Glomerular endothelial cell (primary cell): ENCODE measurements around the gene DNM2. TPM values are rescaled to one million over a fixed set of nuclear protein-coding genes. Genes with fewer than 3 reads are reported as not detected.
A peak's percentile ranks its signal among the peaks of the same experiment; 100 is the strongest.

ENCODE experiments used
- DNase-seq: peaks from one replicate; pipeline ENCODE4 v3.0.0-alpha.2; 2011; ENCODE audit warnings: low read depth, low spot score; ENCODE audit errors: extremely low read depth
- total RNA-seq: library from RNA; depleted of rRNA; stranded (reverse); fragments of >200 nt; gene quantifications from 2 replicates; pipeline ENCODE4 v1.2.3, GENCODE V29; 2015

The DNM2 gene
- total RNA-seq, 1 donor from 2014 or later, result 178 TPM

DNA sequence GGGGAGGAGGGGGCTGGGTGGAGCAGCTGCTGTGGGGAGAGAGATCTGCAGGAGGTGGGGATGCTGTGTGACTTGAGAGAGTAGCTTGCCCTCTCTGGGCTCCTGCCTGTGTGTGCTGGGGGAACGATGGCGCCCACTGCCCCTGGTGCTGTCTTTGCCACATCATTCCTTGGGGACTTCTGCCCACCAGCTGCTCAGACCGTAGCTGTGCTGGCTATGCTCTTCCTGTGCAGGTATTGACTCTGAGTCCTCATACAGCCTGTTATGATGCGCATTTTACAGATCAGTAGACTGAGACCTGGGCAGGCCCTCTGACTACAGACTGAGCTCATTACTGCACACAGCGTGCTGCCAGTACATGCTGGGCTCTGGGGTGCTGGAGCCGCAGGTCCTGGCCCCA is 51.1 kb downstream of the DNM2 start:
- DNase-seq, result no peak

DNA sequence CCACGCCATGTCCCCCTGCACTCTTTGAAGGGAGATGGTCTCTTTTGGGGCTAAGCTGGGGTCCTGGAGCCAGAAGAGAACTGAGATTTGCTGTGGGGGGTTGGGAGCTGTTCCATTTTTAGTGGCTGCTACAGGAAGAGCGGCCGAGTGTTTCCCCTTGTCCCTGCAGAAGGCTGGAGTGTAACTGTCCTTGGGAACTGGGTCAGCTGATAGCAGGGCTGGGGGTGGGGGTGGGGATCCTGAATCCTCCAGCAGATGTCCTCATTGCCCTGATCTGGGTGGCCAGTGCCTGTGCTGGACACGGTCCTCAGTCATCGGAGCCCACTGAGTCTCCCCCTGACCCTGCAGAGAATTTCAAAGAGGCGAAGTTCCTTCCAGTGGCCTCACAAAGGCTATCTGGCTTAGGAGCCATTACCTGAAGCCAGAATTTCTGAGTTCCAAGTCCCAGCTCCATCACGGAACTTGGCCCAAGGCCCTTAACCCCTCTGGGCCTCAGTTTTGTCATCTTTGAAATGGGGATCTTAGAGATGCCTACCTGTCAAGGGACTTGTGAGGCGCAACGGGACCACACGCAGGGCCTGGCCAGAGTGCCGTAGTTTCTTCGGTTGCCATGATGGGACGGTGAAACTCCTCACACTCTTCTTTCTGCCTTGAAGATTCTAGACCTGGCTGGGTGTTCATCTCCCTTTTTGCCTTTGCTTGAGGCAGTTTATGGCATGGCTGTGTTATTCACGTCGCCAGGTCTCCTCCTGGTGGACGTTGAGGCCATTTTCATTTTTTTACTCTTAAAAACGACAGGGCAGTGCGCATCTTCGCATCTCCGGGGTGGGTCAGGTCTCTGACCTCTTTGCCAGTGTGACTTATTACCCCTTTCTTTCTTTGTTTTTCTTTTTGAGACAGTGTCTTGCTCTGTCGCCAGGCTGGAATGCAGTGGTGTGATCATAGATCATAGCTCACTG is 51.9 kb downstream of the DNM2 start:
- no peak for DNase-seq

DNA sequence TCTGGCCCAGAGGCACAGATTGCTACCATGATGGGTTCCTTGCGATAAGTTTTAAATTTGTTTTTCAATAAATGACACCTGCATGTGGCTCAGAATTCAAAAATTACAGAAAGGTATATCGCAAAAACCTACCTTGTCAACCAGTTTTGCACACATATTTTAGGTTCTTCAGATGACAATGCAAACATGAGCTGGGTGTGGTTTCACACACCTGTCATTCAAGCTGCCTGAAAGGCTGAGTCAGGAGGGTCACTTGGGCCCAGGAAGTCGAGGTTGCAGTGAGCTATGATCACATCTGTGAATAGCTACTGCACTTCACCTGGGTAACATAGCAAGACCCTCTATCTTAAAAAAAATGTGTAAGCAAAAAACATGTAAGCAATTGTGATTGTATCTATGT is 56.1 kb downstream of the DNM2 start:
- no peak for DNase-seq

DNA sequence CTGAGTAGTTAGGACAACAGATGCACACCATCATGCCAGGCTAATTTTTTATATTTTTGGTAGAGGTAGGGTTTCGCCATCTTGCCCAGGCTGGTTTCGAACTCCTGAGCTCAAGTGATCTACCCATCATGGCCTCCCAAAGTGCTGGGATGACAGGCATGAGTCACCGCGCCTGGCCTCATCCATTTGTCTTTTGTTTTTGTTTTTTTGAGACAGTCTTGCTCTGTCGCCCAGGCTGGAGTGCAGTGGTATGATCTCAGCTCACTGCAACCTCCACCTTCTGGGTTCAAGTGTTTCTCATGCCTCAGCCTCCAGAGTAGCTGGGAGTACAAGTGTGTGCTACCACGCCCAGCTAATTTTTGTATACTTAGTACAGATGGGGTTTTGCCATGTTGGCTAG is 57.0 kb downstream of the DNM2 start:
- no peak for DNase-seq

DNA sequence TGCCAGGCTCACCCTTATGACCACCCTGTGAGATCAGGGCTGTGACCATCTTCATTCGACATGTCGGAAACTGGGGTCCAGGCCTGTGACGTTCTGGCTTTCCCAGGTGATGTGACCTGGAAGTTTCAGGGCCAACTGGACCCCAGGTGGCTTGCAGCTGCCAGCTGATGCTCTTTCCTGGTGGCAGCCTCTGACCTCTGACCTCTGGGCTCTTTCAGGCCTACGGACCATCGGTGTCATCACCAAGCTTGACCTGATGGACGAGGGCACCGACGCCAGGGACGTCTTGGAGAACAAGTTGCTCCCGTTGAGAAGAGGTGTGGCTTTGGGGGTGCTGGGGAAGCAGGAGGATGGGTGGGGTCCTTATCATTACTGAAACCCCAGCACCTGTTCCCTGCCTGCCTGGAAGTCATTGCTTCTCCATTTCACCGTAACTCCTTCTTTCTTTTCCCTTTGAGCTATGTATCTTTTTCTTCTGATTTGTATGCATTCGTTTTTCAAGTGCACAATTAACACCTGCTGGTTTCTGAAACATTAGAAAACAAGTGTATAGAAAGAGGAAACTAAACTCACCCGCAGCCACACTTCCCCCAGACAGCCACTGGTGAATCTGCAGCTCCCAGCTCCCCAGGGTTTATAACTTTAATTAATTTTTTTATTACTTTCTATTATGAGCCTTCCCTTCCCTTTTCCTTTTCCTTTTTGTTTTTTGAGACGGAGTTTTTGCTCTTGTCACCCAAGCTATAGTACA is 59.2 kb downstream of the DNM2 start:
- DNase-seq, result no peak

DNA sequence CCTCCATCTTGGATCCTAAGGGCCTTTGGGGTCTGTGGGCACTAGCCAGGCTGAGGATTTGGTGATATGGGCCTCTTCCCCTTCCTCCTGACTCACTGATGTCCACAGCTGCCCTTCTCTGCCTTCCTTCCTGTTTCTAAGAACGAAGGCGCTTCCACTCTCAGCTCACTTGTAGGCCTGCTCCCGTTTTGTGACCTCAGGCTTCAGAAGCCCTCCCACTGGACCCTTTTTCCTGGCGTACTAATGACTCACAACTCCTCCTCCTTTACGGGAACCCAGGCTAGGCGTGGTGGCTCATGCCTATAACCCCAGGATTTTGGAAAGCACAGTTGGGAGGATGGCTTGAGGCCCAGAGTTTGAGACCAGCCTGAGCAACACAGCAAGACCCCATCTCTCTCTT is 62.5 kb downstream of the DNM2 start:
- DNase-seq, result peak; percentile 84

DNA sequence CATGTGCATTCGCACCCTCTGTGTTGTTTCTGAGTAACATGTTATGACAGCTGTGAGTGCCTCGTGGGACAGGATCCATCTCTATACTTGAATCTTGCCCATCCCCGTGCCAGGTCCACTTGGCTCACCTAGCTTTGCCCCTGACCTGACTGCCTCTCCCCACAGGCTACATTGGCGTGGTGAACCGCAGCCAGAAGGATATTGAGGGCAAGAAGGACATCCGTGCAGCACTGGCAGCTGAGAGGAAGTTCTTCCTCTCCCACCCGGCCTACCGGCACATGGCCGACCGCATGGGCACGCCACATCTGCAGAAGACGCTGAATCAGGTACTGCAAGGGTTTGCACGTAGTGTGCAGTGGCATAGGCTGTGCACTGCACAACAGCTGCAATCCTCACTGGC is 64.9 kb downstream of the DNM2 start:
- no peak for DNase-seq

DNA sequence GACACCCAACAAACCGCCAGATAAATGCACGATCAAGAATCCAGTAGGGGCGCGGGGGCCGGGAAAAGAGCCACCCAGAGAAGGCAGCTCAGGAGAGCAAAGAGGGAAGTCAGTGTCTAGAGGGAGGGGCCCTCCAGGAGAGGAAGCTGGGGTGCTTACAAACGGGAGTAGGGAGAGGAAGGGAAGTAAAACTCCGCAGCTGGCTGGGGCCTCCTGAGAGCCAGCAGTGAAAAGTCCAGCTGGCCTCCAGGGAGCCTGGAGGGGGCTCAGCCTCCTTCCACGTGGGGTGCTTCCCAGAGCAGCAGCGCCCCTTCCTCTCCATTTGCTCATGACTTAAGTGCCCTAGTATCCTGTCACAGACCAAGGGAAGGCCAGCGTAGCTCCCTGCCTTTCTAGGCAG is 66.4 kb downstream of the DNM2 start:
- DNase-seq, result no peak

DNA sequence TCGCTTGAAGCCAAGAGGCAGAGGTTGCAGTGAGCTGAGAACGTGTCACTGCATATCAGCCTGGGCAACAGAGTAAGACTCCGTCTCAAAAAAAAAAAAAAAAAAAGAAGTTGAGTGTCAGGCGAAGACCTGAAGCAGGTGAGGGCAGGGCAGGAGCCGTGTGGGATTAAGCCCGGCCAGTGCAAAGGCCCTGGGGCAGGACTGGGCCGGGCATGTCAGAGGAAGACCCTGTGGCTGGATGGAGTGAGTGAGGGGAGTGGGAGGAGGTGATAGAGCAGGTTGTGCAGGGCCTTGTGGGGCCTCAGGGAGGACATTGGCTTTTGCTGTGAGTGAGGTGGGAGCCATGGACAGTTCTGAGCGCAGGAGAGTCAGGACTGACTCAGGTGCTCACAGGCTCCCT is 70.3 kb downstream of the DNM2 start:
- DNase-seq, result no peak

DNA sequence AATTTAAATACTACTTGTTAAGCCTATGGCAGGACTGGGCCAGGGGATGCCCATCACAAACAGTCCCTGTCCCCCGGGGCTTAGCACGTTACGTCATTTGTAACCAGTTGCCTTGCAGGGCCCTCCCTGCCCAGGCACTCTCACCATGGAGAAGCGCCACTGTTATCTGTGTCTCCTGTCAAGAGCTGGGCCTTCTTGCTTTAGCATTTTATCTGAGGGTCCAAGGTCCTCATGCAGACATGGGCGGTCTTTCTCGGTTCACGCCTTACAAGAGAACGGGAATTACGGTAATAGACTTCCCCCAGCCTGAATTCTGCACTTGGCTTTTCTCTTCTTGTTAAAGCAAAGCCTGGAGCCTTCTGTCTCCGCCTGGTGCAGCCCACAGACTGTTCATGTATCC is 72.0 kb downstream of the DNM2 start:
- DNase-seq, result no peak

DNA sequence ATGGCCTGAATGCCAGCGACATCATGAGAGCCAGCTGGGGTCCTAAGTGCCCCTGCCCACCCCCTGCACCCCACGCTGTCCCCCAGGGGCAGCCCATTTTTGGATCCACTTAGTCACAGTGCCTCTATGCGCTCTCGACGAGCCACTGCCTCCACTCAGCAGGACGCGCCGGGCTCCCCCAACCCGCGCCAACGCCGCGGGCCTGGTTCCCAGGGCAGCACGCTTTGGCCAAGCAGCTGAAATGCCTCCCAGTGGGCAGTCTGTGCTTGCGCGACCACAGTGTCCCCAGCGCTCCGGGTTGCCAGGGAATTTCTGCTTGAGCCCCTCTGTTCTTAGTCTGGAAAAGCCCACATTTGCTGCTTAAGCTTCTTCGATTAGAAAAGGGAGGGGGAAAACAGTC is 78.8 kb downstream of the DNM2 start:
- DNase-seq, result no peak

DNA sequence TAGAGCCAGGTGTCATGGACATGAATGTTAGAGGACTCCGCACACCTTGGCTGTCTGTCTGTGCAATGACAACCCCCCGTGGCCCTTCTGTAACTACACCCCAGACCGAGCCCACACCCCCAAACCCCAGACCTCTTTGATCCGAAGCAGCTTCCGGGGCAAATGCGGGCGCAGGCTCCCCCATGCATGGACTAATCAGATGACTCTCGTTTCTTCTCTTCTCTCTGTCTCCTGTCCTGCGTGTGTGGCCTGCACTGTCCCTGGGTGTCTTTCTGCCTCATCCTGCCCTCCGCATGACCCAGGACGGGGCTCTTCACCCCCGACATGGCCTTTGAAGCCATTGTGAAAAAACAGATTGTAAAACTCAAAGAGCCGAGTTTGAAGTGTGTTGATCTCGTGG is 79.2 kb downstream of the DNM2 start:
- no peak for DNase-seq

DNA sequence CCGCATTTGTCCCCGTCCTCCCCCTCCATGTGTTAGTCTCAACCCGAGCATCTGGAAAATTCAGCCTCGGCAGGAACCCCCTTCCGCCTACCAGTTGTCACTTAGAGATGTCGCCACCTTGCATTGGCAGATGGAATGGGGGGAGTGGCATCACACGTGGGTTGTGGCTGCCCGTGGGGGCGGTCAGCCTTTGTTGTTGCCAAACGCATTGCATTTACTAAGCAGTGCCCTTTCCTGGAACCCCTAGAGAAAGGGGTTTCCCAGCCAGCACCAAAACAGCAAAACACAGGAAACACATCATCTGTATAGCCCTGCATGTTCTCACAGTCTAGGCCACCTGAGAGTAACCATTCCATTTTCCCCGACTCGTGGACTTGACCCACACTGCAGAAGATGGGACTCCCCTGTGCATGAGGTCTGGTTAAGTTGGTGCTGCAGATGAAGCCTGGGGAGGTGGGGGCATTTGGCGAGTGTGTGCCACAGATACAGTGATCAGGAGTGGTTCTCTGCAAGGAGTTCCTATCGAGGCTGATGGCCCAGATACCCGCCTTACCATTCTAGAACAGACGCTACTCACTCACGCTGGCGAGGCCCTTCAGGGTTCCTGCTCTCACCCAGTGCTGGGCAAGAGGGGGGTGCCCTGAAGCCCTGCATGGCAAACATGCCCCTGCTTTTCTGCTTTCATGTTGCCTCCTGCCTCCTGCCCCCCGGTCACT is 79.8 kb downstream of the DNM2 start:
- DNase-seq, result no peak

DNA sequence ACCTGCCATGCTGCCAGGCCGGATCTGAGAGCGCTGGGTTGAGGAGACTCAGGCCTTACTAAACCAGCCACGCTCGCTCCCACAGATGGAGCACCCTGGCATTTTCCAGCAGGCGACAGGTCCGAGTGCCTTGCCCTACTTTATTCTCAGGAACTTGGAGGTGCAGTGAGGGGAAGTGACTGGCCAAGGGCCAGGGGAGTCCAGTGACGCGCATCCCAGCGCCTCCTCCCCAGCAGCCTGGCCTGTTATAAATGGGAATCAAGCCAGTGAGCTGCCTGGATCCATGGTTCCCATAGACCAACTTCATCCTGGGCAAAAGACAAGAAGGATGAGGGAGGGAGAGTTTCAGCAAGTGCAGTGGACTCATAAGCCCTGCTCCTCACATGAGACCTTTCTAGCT is 82.6 kb downstream of the DNM2 start:
- no peak for DNase-seq

DNA sequence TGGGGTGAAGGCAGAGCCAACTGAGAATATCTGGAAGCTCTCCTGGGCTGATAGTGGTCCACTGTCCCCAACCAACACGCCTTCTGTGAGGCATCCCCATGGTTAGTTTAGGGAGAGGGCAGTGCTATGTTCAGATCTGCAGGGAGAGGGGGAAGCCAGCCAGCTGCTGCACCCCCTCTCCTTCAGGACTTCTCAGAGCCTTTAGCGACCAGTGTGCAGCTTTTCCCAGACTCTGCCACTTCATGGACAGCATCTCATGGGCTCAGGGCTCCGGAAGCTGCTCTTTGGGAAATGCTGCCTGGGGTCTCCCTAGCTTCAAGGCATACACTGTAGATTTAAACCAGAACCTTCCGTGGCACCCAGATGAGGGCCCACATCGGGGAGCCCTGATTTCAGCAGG is 84.6 kb downstream of the DNM2 start:
- no peak for DNase-seq

DNA sequence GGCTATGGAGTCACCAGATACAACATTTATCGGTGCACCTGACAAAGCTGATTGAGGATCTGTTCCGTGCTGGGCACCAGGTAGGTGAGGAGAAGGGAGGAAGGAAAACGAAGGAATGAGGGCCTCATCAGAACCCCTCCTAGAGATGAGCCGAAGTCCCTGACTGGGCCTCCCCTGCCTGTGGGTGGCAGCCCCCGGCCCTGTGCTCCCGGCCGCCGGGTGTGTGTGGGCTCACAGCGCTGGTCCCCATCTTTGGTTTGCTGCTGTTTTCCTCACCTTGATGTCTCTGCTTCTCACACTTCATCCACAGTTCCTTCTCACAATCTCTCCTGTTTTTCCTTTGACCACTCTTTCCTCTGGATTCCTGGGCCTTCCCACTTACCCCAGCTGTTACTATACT is 85.4 kb downstream of the DNM2 start:
- DNase-seq, result no peak

DNA sequence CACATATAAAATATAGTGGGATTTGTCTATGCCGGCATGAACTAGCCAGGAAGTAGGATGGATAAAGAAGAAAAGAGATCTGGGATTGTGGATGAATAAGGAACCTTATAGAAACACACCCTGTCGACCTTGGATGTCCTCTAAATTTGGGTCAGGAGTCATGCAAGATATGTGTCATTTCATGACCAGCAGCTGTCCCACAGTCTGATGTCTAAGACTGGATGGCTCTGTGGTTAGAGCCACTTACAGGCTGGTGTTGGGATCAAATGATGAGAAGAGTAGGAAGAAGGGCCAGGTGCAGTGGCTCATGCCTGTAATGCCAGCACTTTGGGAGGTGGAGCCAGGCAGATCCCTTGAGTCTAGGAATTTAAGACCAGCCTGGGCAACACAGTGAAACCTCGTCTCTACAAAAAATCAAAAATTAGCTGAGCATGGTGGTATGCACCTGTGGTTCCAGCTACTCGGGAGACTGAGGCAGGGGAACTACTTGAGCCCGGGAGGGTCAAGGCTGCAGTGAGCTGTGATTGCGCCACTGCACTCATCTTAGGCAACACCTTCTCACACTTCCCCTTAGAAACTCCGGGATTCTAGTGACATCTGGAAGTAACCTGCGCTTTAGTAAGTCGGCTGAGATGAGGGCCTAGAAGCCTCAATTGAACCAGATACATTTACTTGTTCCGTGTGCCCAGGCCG is 87.3 kb downstream of the DNM2 start:
- DNase-seq, result no peak

DNA sequence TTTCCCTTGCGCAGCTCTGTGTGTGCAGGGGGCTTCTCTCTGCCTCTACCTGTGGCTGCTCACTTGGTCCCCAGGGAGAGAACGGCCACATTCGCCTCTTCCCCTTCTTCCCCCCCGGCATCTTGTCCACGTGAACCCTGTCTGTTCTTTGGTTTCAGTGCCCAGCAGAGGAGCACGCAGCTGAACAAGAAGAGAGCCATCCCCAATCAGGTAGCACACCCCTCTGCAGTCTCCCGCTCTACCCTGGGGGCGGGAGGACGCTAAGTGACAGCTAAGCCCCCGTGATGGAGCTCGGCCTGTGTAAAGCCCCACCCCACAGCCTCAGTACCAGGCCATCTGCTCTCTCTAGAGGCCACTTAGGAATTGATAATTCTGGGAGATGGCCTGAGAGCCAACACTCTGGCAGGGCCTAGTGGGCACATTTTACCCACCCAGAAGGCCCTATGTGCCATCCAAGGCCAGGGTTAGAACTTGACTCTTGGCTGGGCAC is 87.9 kb downstream of the DNM2 start:
- DNase-seq, result no peak

DNA sequence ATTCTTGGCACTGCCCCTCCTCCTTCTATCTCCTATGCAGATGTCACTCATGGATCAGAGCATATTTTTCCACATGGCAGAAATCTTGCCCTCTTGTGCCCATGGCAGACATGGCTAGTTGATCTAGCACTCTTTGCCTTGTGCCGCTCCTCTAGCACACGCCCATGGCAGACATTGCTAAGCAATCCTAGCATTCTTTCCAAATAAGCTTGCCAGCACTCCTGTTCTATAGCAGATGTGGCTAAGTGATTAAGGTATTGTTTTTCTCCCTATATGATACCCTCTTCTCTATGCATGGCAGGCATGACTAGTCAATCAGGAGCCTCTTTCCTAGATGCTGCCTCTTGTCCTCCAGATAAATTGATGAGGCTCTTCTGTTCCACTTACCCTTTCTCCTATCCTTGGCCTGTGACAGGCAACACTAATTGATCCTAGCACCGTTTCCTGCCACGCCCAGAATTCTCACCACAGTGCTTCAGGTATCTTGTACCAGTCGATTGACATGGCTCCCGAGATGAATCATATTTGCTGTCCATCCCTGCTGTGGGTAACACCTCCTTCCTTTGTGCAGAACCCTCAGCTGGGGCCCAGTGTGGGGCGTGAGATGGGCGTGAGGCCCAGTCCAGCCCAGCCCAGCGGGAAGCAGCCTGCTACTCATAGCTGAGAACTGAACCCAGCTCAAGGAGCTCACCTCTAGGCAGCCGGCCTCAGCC is 91.2 kb downstream of the DNM2 start:
- no peak for DNase-seq

DNA sequence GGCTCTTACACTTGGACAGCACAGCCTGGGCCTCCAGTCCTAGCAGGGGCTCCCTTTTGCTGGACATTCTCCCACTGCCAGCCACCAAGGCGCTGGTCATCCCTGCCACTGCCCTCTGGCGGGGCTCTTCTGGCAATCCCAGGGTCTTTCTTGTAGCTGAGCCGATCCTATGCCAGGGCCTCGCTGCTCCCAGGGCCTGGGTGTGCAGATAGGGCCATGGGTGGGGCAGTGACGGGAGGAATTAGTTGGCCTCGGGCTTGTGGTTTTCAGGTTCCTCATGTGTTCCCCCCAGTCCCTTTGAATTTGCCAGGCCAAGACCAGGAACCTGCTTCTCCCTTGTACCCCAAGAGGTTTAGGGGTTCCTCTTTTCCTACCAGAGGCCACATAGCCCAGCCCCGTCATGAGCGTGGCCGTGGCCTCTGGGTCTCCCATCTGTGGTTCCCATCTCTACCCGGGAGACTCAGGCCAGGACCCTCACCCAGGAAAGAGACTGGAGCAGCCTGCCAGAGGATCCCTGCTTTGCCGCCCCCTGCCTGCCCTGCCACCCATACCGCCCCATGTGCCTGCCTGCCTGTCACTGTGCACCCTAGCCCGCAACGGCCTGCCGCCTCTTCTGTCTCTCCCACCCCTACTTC is 91.9 kb downstream of the DNM2 start:
- DNase-seq, result no peak
